Neuron (in vitro differentiated cells): ENCODE measurements around the gene CTIF.

Experiments used
- H2AFZ ChIP-seq: one replicate; pipeline ENCODE4 v1.6.1; 2013; ENCODE audit warnings: low read depth, mild to moderate bottlenecking, inconsistent platforms, low read length, moderate library complexity
- H3K27me3 ChIP-seq: one replicate; pipeline ENCODE4 v1.6.1; 2013; ENCODE audit warnings: low read length; ENCODE audit not compliant: insufficient read depth
- H3K36me3 ChIP-seq: one replicate; pipeline ENCODE4 v1.6.1; 2013; ENCODE audit warnings: low read length; ENCODE audit not compliant: insufficient read depth
- H3K4me1 ChIP-seq: one replicate; pipeline ENCODE4 v1.6.1; 2013; ENCODE audit warnings: low read length; ENCODE audit not compliant: insufficient read depth
- H3K4me3 ChIP-seq: 2 replicates; pipeline ENCODE4 v1.5.1; 2013; ENCODE audit warnings: mild to moderate bottlenecking, low read length, moderate library complexity
- H3K9me3 ChIP-seq: one replicate; pipeline ENCODE4 v1.6.1; 2013; ENCODE audit warnings: low read length

The CTIF gene

GRCh38 chr18:48564139-48564538 is 25.3 kb downstream of the CTIF start:
- no peaks in the 10 kb centered on the region for H3K27me3 ChIP-seq
- H3K4me3 ChIP-seq: no peak overlapping the region
- H3K36me3 ChIP-seq: no peaks in the 10 kb centered on the region
- H3K9me3 ChIP-seq: peaks cover 4% of the 10 kb centered on the region
- no peaks in the 10 kb centered on the region for H3K4me1 ChIP-seq
- no peak overlapping the region for H2AFZ ChIP-seq

- Histone ChIP-seq H3K4me1 (no peaks in the 10 kb centered on the region), H3K4me3 (no peak overlapping the region), H3K36me3 (no peaks in the 10 kb centered on the region), H3K27me3 (no peaks in the 10 kb centered on the region), H2AFZ (no peak overlapping the region), H3K9me3 (no peaks in the 10 kb centered on the region)
These were observed 26.3 kb downstream of the CTIF start for GRCh38 chr18:48565105-48565504.

GRCh38 chr18:48566589-48566988 is 27.8 kb downstream of the CTIF start:
- no peaks in the 10 kb centered on the region for H3K27me3 ChIP-seq
- H3K36me3 ChIP-seq: no peaks in the 10 kb centered on the region
- no peaks in the 10 kb centered on the region for H3K4me1 ChIP-seq
- no peak overlapping the region for H2AFZ ChIP-seq
- no peaks in the 10 kb centered on the region for H3K9me3 ChIP-seq
- H3K4me3 ChIP-seq: no peak overlapping the region

GRCh38 chr18:48567388-48567787 is 28.6 kb downstream of the CTIF start:
- H3K9me3 ChIP-seq: no peaks in the 10 kb centered on the region

GRCh38 chr18:48569139-48569914 is 30.5 kb downstream of the CTIF start:
- Histone ChIP-seq H3K4me3 (no peak overlapping the region), H3K9me3 (no peaks in the 10 kb centered on the region), H3K36me3 (no peaks in the 10 kb centered on the region), H2AFZ (no peak overlapping the region), H3K4me1 (peaks cover 5% of the 10 kb centered on the region), H3K27me3 (no peaks in the 10 kb centered on the region)

More at GRCh38 chr18:48567388-48567787, 28.6 kb downstream of the CTIF start:
- Histone ChIP-seq H3K4me1 (no peaks in the 10 kb centered on the region), H2AFZ (no peak overlapping the region), H3K4me3 (no peak overlapping the region), H3K36me3 (no peaks in the 10 kb centered on the region), H3K27me3 (no peaks in the 10 kb centered on the region)

DNA sequence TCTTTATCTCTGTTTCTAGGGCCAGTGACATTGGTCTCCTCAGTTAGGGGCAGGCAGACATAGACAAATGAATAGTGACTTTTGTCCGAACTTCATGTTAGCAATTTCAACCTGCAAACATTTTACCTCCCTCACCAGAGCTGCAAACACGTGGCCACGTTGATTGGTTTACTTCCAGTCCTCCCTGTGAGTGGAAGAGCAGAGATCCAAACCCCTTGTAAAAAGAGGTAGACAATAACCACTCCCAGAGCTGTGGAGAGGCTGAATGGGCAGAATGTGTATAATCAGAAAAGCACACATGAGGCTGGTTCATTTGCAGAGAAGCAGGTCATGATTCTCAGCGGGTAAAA is 31.1 kb downstream of the CTIF start:
- no peak overlapping the region for H3K4me3 ChIP-seq
- no peak overlapping the region for H2AFZ ChIP-seq
- no peaks in the 10 kb centered on the region for H3K36me3 ChIP-seq
- H3K4me1 ChIP-seq: peaks cover 7% of the 10 kb centered on the region
- no peaks in the 10 kb centered on the region for H3K27me3 ChIP-seq
- no peaks in the 10 kb centered on the region for H3K9me3 ChIP-seq

DNA sequence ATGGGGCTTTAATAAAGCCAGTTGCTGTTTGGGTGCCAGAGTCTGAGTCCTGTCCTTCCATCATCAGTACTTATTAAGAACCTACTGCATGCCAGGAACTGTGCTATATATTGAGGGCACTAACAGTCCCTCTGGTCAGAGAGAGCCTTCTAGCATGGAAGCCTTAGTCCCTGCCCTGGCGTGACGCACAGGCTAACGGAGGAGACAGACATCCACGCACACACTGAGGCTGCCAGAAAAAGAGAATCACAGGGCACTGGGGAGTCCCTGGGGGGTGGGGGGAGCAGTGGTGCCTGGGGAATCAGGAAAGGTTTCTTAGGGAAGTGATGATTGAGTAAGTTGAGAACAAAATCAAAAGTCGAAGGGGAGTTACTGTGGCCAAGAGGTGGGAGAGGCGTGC is 31.5 kb downstream of the CTIF start:
- no peak overlapping the region for H3K4me3 ChIP-seq
- H3K9me3 ChIP-seq: no peaks in the 10 kb centered on the region
- H3K4me1 ChIP-seq: peaks cover 7% of the 10 kb centered on the region
- no peaks in the 10 kb centered on the region for H3K27me3 ChIP-seq
- no peak overlapping the region for H2AFZ ChIP-seq
- H3K36me3 ChIP-seq: no peaks in the 10 kb centered on the region

GRCh38 chr18:48571639-48572384 is 33.0 kb downstream of the CTIF start:
- Histone ChIP-seq H3K27me3 (no peaks in the 10 kb centered on the region), H3K9me3 (no peaks in the 10 kb centered on the region), H3K36me3 (no peaks in the 10 kb centered on the region), H3K4me1 (peaks cover 7% of the 10 kb centered on the region), H3K4me3 (no peak overlapping the region), H2AFZ (no peak overlapping the region)

DNA sequence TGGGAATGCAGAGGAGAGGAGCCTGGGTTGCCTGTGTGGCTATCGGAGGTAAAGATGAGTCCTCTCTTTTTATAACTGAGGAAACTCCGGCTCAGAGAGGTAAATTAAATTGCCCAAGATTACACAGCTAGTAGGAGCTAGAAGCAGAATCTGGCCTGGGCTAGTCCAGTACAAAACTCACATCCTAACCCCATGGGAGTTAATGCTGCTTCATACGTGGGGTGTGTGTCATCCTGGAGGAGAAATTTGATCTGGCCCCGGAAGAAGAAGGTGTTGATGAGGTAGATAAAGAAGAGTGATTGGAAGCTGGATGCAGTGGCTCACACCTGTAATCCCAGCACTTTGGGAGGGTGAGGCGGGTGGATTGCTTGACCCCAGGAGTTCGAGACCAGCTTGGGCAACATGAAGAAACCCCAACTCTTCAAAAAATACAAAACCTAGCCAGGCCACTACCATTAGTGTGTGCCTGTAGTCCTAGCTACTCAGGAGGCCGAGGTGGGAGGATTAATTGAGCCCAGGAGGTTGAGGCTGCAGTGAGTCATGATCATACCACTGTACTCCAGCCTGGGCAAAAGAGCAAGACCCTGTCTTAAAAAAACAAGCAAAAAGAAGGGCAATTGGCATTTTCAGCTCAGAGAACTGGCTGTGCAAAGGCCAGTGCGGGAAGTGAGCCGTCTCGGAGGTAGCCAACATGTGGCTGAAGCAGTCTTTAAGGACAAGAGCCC is 33.7 kb downstream of the CTIF start:
- no peaks in the 10 kb centered on the region for H3K9me3 ChIP-seq
- no peaks in the 10 kb centered on the region for H3K27me3 ChIP-seq
- peaks cover 7% of the 10 kb centered on the region for H3K4me1 ChIP-seq
- no peak overlapping the region for H3K4me3 ChIP-seq
- no peak overlapping the region for H2AFZ ChIP-seq
- H3K36me3 ChIP-seq: no peaks in the 10 kb centered on the region

- peaks cover 7% of the 10 kb centered on the region for H3K4me1 ChIP-seq
- H3K4me3 ChIP-seq: no peak overlapping the region
- H3K27me3 ChIP-seq: no peaks in the 10 kb centered on the region
- no peaks in the 10 kb centered on the region for H3K36me3 ChIP-seq
- H2AFZ ChIP-seq: no peak overlapping the region
- no peaks in the 10 kb centered on the region for H3K9me3 ChIP-seq
These were observed 34.9 kb downstream of the CTIF start for GRCh38 chr18:48573632-48574283.

DNA sequence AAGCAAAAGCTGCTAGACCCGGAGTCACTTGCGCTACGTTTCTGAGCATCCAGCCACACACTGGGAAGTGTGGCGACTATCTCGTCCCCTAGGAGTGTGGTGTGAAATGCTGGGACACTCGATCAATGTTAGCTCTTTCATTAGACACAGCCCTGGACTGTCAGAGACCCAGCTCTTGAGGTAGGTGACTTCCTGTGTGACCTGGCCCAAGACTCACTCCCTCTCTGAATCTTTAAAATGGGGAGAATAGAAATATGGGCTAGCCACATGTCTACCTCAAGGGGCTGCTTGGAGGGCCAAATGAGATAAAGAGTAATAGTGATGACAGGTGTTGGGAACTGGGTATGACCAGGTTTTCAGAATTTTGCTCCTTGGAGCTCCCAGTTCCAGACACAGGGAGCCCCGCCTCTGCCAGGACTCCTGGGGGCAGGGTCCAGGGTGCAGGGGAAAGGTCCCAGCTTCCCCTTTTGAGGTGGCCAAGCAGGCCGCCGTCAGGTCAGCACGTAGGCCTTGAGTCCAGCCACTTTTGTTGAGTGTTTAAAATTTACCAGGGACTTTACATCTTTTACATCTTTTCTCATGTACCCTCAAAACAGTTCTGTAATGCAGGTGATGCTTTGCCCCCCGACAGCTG is 36.0 kb downstream of the CTIF start:
- H3K9me3 ChIP-seq: no peaks in the 10 kb centered on the region
- no peak overlapping the region for H2AFZ ChIP-seq
- no peak overlapping the region for H3K4me3 ChIP-seq
- H3K4me1 ChIP-seq: peaks cover 7% of the 10 kb centered on the region
- no peaks in the 10 kb centered on the region for H3K36me3 ChIP-seq
- no peaks in the 10 kb centered on the region for H3K27me3 ChIP-seq

GRCh38 chr18:48575301-48575657 is 36.4 kb downstream of the CTIF start:
- no peak overlapping the region for H3K4me3 ChIP-seq
- H3K27me3 ChIP-seq: no peaks in the 10 kb centered on the region
- H3K9me3 ChIP-seq: no peaks in the 10 kb centered on the region
- H3K4me1 ChIP-seq: peaks cover 7% of the 10 kb centered on the region
- H2AFZ ChIP-seq: no peak overlapping the region
- H3K36me3 ChIP-seq: no peaks in the 10 kb centered on the region
